GM21423 (cell line): ENCODE measurements around the gene SSBP3.

Experiments
- ATAC-seq: cut with Tn5 transposase; IDR thresholded peaks from one replicate; pipeline ENCODE4 v1.9.1; 2021; ENCODE audit warnings: mild to moderate bottlenecking, moderate library complexity; ENCODE audit not compliant: unreplicated experiment

The SSBP3 gene

DNA sequence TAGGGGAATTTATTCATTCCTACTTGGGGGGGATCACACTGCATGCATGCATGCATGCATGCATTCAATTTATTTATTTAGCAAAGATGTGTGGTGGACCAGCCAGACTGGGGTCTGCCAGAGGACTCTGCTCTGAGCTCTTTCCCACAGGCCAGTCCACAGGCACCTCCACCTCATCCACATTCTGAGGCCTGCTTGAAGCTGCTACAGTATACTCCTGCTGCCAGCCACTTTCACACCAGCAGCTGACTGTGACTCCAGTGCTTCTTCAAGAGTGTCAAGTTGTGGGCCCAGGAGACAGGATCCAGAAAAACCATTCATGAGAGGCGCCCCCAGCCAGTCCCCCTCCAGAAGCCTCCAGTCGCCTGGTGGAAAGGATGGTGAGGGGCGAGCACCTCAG, 30.9 kb downstream of the SSBP3 start:
- ATAC-seq = no peak

DNA sequence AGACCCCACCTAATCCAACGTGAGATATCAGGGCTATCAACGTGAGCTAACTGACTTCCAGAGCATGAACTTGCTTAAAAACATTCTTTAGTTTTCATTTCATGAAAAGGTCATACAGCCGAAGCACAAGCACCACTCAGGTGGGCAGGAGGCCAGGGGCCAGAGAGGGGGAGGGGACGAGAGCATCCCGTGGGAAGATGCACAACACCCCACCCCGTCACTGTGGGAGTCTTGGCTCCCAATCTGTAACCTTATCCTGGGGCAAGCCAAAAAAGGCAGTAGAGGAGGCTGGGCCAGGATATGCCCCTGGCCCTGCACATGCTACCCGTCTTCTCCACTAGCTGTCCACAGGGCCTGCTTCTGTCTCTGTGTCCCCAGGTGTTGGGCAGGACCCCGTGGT, 31.4 kb downstream of the SSBP3 start:
- no peak for ATAC-seq

DNA sequence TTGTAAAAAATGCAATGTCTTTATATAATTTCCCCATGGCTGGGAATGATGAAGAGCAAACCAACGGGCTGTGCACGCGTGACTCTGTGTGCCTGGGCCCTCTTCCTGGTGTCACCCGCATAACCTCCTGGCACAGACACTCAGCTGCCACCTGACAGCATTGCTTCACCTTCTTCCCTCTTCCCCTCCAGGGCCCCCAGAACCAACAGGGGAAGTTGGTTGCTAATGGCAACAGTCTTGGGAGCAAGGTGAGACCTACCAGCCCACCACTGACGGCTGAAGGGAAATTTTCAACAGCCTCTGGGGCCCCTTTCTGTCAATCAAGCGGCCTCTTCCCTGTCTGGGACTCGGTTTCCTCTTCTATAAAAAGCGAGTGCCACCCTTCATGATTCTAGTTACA, 33.2 kb downstream of the SSBP3 start:
- ATAC-seq = no peak

DNA sequence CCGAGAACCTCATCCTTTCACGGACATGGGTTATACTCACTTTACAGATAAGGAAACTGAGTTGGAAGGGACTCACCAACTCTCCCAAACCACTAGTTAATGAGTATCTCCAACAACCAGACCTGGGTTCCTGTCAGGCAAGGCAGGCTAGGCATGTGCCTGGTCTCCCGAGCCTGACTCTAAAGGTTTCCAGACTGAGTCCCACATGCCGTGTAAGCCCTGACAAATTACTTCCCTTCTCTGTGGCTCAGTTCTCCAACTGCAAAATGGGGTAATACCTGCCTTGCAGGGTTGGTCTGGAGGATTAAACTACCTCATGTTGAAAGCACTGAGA, 34.3 kb downstream of the SSBP3 start:
- peak; percentile 47 for ATAC-seq

DNA sequence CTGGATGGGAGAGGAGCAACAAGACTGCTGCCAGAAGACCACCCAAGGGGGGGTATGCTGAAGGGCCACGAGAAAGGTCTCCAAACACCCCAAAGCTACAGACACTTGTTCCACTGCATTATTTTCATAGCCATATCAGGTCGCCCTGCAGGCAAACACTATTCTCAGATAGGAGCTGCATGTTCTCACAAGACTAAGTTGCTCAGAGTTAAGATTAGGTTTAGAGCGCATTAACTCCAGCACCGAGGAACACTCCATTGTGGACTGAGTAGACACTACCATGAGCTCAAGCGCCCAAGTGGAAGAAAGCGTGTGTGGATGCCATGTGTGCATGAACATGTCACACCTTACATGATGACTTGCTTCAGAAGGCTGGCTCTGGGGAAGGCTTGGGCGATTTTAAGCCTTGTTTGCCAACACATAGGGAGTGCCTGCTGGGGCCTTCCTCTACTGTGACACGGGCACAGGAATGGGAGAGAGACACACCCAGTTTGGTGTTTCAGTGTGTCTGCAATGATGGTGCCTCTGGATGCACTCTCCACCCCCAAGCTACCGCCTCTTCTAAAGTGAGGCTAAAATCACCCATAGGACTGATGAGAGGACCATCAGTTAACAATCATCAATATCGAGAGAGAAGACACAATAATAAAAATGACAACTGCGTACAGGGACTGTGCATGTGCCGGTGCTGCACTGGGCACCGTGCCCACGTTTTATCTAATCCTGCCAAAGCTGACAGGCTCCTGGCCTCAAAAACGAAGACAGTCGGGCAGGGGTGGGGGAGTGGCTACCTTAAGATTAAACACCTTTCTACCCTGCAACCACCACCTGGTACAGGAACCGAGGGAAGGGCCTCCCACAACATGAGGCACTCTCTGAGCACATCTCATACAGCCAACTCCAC, 34.9 kb downstream of the SSBP3 start:
- no peak for ATAC-seq

DNA sequence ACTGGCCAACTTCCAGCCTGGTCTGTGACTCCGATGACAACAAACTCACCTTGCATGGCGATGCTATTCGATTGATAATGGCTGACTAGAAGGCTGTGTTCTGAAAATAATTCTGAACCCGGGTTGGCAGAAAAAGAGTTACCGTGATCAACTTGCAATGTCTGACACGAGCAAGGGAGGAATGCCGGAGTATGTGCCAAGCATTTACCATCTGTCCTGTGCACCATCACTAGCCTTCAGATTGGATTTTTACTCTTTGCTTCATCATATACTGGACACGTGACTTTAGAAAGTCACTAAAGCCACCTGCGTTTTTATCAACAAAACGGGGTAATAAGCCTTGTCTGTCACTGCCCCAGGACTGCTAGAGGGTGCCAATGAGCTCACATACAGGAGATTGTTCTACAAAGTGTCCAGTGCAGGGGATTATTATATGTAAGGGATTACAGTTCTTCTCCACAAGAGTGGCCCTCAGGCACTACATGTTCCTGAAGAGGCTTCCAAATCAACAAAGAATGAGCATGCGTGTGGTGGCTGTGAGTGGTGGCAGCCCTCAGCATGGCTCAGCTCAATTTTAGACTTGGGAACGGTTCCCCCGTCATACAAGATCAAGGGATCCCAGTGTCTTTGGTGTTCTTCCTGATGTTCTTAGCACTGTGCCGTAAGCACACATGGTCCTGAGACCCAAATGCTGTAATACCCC, 35.8 kb downstream of the SSBP3 start:
- no peak for ATAC-seq

DNA sequence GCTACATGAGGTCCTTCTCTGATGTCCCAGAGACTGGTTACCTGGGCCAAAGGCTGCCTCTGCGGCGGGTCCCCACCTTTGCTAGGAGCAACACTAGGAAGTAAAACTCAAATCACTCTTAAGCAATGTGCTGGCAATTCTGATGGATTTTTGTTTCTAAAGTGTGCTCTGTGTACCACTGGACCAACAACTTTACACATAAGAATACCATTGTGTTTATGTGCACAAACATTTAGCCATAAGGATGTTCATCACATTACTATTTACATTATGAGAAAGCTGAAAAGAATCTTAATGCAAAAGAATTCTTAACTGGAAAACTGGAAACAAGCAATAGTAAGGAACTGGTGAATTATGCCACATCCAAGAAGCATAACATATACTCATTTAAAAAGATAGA, 38.6 kb downstream of the SSBP3 start:
- ATAC-seq = no peak

DNA sequence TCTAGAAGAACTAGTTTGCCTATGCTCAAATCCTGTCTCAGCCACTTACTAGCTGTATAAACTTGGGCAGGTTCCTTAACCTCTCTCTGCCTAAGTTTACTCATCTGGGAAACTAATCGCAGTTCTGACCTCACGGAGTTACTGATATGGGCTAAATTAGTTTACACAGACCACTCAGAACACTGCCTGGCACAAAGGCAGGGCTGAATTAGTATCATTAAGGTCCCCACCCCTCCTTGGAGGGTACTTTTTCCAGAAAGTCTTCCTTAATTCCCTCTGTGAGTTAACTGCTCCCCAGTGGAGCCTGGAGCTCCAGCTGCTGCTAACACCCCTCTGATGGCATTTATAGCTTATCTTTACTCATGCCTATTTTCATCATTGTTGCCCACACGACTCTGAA, 40.3 kb downstream of the SSBP3 start:
- no peak for ATAC-seq

DNA sequence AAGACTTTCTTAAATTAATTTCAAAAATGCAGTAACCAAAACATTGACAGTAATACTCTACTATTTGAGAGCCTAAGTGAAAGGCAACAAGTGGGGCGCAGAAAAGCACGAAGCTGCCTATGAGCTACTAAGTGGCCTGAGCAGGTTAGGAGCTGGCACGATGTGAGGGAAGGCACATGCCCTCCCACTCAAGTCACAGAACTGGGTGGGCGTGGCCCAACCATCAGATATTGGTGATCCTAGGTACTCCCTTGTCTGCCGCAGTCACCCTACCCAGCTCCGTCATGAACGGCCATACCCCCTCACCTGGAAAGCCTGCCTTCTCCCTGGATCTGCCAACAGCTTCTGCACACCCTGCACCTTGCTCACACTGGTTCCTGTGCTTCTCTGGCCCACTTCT, 40.8 kb downstream of the SSBP3 start:
- ATAC-seq = no peak

DNA sequence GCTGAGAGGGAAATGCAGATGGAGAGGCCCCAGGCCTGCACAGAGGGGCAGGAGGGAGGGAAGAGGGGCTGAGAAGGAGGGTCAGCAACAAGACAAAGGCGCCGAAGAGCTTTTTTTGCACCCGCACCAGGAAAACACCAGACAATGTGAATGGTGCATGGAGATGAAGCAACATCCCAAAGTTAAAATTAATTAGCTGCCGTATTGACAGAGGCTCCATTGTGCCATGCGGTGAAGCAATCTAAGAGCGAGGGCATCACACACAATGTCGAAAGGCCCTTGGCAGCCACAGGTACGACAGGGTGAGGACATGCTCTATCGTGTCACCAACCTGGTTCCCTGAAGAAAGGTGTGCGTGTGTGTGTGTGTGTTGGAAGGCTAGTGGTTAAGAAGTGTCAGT, 41.2 kb downstream of the SSBP3 start:
- ATAC-seq = no peak

DNA sequence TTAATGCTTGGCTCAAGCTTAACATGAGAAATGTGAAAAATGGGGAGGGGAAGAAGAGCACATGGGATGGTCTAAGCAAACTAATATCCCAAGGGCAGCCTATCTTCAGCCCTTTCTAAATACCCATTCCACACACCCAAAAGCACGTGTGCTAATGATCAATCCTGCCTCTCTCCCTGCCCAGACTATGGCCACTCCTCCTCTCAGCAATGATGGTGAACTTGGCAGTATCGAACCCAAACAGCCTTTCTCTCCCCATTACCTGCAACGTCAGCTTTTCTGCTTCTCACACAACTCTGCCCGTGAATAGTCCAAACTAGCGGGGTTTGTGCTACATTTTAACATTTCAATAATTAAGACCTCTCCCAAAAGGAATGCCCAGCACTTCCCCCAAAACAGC, 41.6 kb downstream of the SSBP3 start:
- ATAC-seq = no peak

DNA sequence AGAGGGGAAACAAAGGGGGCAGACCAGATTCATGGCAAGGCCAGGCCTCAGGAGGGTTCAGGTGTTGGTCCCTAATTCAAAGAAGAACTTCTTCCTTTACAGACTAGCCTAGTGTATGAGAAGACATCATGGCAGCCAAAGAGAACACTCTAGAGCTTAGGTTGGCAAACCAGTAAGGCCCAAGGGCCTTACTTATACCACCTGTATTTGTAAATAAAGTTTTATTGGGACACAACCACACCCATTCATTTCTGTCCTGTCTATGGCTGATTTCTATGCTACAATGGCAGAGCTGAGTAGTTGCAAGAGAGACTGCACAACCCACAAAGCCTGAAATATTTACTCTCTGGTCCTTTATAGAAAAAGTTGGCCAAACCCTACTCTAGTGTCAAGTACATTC, 42.3 kb downstream of the SSBP3 start:
- no peak for ATAC-seq

DNA sequence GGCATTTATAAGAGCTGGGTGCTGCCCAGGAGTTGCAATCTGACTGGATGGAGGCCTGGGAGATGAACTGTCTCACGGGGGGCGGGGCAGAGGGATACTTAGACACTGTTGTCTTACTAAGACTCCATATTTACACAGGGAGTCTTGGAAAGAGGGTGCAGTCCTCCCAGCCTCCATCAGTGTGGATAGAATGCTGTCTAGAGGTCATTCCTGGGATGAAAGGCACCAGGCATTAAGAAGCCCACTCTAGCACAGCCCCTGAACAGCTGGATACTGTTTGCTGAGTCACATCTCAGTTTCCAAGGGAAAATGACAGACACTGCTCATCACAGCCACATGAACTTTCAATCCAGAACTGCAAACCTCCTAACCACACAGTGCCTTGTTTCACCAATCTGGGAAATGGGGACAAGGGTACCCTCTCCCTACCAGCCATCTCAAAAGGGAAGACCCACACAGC, 43.3 kb downstream of the SSBP3 start:
- no peak for ATAC-seq

DNA sequence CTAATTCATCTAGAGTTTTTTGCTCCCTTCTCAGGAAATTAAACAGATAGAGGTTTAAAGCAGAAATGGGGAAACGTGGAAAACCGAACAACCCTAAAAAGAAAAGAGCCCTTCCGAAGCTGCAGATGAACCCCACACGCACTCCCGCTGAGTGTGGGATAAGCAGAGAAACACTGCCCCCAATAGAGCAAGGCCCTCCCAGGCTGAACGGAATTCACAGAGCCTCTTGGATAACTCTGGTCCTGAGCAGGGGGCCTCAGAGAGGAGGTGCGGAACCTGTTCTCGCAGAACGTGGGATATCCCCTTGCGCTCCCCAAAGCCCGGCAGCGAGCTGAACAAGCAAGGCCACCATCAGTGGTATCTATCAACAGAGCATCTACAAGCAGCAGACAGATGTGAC, 44.9 kb downstream of the SSBP3 start:
- no peak for ATAC-seq

DNA sequence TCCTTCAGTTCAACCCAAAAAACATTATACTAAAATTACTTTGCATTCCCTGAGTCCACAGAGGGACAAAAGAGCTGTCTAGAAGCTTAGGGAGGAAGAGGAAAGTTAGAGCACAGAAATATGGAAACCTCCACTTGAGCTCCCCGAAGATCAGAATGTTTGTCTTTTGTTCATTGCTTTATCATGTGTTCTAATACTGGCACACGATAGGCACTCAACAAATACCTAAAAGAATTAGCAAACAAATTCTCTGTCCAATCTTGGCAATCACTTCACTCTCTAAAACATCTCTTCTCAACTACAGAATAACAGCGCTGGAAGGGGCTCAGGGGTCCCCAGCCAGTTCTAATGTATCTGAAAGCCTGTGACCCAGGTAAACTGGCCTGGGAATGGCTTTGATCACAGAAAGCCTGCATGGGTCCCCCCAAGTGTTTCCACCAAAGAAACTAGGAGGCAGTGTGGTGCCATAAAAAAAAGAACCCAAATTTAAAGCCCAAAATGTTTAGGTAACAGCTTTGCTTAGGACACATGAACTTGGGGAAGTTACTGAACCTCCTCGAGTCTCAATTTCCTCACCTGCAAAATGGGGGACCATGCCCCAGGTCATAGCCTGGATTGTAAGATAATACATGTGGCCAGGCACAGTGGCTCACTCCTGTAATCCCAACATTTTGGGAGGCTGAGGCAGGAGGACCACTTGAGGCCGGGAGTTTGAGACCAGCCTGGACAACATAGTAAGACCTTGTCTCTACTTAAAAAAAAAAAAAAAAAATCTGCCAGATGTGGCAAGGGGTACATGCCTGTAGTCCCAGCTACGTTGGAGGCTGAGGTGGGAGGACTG, 45.8 kb downstream of the SSBP3 start:
- ATAC-seq = no peak

DNA sequence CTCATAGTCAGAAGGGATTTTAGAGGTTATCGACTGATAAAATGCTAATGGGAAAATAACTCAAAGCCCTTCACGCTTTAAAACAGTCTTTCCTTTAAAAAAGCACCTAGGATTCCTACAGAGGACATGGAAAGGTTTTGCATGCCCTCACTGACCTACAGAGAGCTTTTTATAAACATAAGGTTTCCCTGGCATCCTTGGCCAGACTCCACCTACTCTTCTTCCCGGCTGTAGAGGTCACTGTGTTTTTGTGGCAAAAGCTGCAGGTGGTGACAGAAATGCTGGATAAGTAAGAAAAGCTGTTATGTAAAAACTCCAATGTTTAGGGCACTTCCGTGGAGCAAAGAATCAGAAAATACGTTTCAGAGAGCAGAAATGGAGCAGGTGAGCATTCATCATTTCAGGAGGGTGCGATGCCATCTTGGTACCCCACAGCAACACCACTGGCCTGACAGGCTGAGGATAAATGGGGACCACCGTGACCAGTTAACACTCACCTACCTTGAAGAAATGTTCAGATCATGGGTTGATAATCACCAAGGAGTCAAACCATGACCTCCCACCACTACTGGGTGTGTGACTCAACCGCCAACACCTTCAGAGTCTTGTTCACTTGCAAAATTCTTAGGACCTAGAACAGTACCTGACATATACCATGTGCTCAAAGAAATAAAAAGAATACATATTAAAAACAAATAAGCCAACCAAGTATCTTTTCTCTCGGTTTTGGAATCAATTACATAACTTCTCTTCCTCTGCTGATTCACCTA, 46.6 kb downstream of the SSBP3 start:
- no peak for ATAC-seq

DNA sequence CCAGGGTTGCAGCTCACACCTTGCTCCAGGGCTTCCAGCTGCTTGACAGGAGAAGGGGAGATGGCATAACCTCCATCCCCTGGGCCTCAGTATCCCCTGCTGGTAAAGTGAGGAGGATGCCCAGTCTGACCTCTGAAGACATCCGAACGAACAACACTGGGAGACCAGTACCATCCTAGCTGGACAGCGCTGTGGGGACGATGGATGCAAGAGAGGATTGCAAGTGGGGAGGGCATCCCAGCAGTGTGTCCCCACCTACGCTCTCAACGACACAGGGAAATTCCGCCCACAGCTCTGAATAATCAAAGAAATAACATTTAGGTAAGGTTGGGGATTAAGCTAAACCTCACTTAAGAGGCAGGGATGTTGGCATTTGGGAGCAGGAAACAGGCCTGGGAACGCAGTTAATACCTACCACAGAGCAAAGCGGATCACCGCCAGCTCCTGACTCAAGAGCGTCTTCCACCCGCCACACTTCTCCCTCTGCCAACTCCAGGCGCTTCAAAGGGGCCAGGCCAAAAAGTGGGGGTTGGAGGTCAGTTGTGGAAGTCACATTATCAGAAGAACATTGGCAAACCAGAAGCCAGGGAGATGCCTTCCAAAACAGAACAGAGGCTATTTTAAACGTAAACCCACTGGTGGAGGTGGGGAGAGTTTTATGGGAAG, 47.6 kb downstream of the SSBP3 start:
- no peak for ATAC-seq

DNA sequence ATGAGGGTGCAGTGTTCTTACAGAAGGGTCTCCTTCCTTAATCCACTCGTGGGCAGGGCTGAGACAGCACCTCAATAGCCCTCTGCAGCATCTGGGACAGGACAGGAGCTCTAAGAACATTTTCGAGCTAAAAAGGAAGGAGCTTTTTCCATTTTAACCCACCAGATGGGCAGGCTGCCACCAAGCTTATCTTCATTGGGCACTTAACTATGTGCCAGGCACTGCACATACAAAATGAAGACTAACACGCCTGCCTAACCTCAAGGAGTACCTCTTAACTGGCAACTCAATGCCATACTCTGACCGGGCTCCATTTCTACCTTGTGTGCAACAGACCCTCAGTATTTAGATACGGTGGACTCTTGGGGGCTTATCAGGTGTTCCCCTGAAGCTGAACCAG, 48.2 kb downstream of the SSBP3 start:
- no peak for ATAC-seq

DNA sequence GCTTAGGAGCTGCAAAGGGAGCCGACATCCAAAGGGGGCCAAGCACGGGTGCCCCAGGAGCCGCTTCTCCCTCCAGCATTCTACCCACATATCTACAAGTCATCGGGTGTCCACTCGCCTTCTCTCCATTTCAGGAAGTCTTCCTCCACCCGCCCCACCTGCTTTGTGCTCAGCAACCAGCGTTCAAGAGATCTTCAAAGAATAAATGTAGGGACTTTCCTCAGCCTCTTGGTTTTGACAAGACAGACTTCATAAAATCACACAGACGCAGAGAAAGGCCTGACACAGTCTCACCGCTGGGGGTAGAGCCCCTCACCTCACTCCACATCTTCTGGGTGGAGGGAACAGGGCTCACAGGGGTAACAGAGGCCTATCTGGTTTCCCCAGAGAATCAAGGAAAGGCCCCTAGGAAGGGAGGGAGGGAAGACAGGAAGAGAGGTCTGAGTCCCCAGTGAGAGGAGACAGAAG, 49.5 kb downstream of the SSBP3 start:
- ATAC-seq = peak; percentile 55
